Fibroblast of pulmonary artery (primary cell): ENCODE data around the gene MRC2.

Experiments used
- DNase-seq: peaks from one replicate; pipeline ENCODE4 v3.0.0-alpha.2; 2010; ENCODE audit warnings: low read depth
- H3K4me3 ChIP-seq: replicated peaks from 2 replicates; pipeline ENCODE4 v1.5.1; 2011; ENCODE audit warnings: low read depth, mild to moderate bottlenecking, control low read depth, low read length, moderate library complexity
- CTCF ChIP-seq: IDR thresholded peaks from 2 replicates; pipeline ENCODE4 v1.5.1; 2011; ENCODE audit warnings: mild to moderate bottlenecking, control low read depth, low read length, inconsistent platforms; ENCODE audit errors: missing control alignments

The MRC2 gene

GRCh38 chr17:62621223-62621622 lies 6.2 kb upstream of the MRC2 start:
- TF ChIP-seq CTCF = no peak
- no peak overlapping the region for H3K4me3 ChIP-seq
- DNase-seq = no peak

- no peak for DNase-seq
- no peak for TF ChIP-seq CTCF
Measured at GRCh38 chr17:62625184-62625869, 2.1 kb upstream of the MRC2 start.

GRCh38 chr17:62625870-62626200 lies 1.6 kb upstream of the MRC2 start:
- no peak for TF ChIP-seq CTCF
- no peak overlapping the region for H3K4me3 ChIP-seq
- DNase-seq = no peak

More at GRCh38 chr17:62625184-62625869, 2.1 kb upstream of the MRC2 start:
- H3K4me3 ChIP-seq = no peak overlapping the region

- H3K4me3 ChIP-seq = peak overlapping the region; percentile 80
- no peak for TF ChIP-seq CTCF
- peak; percentile 94 for DNase-seq
Measured at GRCh38 chr17:62626719-62627218, 701 bp upstream of the MRC2 start.

GRCh38 chr17:62627904-62628633 lies 599 bp downstream of the MRC2 start:
- H3K4me3 ChIP-seq = peak overlapping the region; percentile 80
- TF ChIP-seq CTCF = no peak
- peak; percentile 79 for DNase-seq

GRCh38 chr17:62628831-62629555 lies 1.5 kb downstream of the MRC2 start:
- peak; percentile 57 for DNase-seq
- peak overlapping the region; percentile 80 for H3K4me3 ChIP-seq
- no peak for TF ChIP-seq CTCF
